NCI-H1694 (cell line): Measurements from ENCODE around the gene WDR20.

ENCODE experiments used
- DNase-seq: peaks from one replicate; lab custom pipeline; 2025; lab: John Stamatoyannopoulos, UW

The WDR20 gene

DNA sequence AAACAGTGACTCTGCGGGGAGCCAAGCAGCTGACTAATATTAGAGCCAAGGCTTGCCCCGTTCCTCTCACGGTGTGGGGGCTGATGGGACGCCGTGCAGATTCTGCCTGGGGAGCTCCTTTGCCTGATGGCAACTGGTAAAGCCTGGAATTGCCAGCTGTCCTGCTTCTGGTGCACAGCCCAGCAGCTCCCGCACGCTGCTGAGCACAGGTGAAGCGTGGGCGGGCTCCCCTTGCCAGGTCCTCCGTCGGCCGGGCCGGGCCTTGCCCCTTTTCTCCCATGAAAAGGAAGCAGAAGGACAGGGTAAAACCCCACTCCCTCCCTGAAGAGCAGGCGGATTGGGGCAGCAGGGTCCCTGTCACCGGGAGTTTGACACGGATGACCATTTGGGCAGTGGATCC is 79.0 kb downstream of the WDR20 start:
- no peak for DNase-seq

DNA sequence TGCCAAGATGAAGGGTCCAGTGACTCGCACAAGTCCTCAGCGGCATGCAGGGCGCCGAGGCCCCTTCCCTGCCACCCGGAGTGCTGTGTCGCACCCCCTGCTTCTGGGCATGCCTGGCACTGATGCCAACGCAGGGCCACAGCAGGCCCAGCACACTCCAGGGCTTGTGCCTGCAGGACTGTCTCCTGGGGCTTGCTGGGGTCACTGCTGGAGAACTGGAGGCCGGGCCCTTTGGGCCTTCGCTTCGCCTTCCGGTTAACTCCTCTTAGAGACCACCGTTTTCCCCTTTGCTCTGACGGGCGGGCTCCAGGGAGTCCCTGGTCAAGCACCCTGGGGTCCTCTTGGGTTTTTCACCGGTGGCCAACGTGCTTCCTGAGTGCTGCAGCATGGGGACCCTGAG is 79.6 kb downstream of the WDR20 start:
- no peak for DNase-seq

- DNase-seq, result no peak
Measured at GRCh38 chr14:102220031-102220430, 80.3 kb downstream of the WDR20 start.

DNA sequence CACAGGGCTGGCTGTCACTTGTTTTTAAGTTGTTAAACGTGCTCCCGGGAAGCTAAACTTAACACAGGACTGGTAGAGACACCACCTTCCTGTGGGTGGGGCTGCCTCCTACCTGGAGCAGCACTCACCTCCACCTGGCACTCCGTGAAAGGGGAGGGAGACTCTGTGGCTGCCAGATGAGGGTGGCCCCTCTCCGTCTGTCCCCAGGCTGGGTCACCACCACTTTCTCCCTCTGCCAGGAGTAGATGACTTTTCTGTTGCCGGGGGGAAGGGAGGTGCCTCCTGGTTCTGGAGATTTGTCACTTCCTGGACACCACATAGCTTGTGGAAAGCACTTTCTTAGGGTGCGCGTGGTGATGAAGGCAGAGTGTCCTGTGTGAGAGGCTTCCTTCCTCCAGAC is 81.3 kb downstream of the WDR20 start:
- DNase-seq, result no peak

DNA sequence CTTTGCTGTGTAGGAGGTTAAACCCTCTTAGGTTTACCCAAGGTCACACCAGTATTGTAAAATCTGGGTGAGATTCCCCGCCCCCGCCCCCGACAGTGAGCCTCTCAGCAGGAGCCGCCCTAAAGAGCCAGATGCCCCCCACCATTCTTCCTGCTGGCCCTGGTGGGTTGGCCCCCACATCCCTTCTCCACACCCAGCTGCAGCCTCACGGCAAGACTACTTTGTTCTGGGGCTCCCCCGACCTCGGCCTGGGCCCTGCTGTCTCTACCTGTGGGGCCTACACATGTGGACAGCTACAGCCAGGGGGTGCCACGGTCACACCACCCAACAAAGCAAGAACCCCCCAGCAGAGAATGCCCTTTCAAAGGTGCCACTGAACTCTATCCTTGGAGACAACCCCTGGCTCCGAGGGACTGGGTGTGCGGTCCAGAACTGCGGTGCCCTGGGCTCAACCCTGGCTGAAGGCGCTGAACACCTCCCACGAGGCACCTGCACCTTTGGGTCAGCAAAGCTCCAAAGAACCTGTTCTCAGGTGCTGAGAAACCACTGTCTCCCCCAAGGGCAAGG is 82.4 kb downstream of the WDR20 start:
- DNase-seq, result no peak

GRCh38 chr14:102222751-102223150 is 83.1 kb downstream of the WDR20 start:
- DNase-seq, result no peak

DNA sequence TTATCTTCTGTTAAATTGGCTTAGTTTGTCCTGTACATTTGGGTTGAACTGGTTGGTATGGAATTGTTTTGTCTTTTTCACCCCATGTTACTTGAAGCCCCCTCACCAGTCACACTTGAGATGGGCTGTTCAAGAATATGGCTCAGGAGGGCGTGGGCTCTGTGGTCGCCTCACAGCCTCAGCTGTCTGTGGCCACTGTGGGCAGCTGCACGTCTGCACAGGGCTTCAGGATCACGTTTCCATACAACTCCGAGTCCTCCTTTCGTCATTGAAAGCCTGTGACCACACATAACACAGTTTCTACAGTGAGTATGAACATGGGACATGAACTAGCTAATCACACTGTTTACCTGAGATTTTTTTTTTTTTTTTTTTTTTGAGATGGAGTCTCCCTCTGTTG is 84.0 kb downstream of the WDR20 start:
- no peak for DNase-seq

DNA sequence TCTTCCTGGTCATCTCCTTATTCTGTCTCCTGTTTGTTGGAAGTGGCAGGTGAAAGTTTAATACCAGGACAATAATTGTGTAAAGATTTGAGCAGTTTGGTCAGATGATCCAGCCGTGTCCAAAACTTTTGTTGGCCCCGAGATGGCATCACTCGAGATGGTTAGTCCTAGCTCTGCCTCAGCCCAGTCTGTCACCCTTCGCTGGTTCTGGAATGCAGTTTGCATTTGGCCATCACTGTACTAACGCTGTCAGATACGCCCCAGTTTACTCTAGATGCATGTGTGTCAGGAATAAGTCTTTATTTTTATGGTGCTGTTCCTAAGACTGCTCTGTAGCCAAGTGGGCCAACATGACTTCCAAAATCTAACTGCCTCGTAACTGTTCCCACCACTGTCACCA is 85.7 kb downstream of the WDR20 start:
- DNase-seq, result no peak

- no peak for DNase-seq
Measured at GRCh38 chr14:102225936-102226335, 86.2 kb downstream of the WDR20 start.

- DNase-seq, result no peak
Measured at GRCh38 chr14:102226356-102227125, 86.8 kb downstream of the WDR20 start.

DNA sequence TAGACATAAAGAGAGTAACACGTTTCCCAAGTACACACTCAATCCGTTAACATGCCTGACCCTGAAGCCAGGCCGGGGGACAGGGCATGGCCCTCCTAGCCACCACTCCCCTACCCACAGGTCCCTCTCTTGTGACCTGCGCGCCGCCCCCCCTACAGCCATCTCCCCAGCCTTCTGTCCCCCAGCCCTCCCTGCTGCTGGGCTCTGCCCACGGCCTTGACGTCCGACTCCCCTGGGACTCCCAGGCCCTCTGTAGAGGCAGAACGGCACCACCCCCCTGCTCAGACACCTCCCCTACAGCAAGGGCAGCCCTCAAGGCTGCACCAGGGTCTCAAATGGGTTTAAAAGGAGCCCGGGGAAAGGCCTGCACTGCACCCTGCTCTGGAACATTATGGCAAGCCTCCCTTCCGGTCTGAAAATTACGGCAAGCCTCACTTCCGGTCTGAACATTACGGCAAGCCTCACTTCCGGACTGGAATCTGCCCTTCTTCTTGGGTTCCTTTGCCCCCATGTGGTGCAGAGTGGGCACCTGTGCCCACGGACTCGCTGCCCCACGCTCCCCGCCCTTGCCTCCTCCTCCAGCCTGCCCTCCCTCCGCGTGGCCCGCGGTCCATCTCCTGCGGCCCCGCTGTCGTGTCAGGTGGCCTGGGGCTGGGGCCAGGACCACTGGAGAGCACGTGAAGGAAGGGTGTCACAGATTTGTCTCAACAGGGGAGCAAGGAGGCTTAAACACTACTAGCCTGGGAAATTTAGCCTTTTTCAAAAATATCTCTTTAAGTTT is 87.7 kb downstream of the WDR20 start:
- no peak for DNase-seq

DNA sequence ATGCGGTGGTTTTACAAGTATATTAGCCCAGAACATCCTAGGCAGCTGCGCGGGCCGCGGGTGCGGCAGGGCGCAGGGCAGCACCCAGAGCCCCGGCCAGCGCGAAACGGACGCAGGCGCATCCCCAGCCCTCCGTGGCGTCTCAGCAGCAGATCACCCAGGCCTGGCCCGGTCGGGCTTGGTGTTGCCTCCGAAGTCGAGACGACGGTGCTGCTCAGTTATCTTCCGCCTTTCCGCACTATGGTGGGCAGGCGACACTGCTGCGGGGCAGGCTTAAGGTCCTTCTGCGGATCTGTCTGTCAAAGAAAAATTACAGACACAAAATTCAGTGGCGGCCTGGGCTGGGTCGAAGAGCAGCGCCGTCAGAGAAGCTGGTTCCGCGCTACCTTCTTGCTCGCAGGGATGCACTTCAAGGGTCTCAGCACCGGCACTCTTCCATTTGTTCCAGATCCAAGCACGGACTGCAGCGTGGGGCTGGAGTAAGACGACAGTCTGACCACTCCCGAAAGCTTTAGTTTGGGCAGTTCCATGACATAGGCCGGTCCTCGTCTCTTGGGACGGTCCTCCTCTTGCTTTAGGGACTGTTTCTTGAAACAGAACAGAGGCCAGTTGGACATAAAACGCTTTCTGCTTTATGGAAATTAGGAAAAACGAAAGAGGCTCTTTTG is 89.5 kb downstream of the WDR20 start:
- no peak for DNase-seq

DNA sequence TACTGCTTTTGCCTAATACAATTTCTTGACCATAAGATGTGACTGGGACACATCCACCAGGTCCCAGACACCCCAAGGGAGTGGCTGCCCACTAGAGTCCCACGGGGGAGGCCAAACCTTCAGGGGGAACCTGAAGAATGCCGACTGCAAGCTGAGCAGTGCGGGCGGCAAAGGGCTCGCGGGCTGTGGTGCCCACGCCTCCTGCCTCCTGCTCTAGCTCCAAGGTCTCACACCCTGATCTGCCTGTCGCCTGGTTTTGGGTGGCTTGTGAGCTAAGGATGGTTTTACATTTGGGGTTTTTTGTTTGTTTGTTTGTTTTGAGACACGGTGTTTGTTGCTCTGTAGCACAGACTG is 90.0 kb downstream of the WDR20 start:
- DNase-seq, result no peak

DNA sequence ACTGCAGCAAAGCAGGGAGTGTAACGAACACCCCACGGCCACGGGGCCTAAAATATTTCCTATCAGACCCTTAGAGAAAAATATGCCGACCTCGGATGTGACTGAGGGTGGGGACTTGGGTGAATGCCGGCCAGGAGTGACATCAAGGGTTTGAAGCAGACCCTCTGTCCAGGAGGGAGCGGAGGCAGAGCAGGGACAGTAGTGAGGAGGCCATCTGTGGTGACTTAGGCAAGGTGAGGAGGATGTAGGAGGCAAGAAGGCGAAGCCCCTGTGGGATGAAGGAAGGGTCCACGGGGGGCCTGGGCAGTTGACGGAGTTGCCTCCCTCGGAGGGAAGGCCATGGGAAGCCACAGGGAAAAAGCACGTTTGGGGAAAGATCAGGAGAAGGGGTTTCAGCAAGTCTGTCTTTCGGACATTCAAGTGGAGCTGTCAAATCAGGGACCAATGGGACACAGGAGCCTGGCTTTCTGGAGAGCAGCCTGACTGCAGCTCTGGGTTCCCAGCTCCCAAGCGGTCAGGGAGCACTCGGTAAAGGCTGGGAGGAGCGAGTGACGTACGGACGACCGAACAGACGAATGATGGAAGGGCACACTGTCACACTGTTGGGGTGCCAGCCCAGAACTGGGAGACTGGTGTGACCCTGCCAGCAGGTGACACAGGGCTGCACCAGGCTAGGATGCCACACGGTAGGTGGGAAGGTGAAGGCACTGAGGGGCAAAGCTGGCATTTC is 90.9 kb downstream of the WDR20 start:
- DNase-seq, result no peak

DNA sequence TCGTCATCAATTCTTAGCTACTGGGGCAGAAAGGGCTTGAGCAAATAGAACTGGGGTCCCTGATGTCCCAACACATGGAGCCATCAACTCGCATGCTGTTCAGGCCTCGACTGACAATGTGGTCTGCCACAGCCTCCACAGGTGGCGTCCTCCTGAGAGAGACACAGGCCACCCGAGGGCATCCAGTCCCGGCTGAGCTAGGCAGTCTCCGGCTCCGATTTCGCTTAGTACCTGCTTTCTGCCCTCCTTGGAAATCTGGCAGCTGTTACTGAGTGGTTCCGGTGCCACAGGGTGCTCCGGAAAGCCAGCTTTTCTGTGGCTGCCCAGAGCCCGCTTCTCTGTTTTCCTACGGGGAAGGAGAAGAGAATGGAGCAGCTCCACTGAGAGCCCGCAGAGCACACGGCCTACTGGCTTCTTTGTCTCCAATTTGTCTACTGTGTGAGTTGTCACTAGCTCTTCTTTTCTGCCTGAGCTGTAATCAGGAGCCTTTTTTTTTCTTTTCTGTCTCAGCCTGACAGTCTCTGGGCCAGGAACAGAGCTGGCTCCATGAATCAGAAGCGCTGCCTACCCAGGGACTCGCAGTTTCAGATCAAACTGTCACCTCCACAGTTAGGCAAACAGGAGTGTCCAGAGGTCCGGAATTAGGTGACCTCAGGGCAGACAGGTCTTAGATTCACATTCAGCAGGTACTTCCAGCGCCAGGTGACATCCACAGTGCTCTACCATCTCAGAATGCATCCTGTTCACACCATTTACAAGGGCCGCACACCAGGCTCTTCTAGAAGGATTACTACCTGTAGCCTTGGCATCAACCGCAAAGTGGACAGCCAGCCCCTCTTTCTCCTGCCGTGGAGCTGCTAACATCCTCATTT is 92.0 kb downstream of the WDR20 start:
- DNase-seq, result no peak

DNA sequence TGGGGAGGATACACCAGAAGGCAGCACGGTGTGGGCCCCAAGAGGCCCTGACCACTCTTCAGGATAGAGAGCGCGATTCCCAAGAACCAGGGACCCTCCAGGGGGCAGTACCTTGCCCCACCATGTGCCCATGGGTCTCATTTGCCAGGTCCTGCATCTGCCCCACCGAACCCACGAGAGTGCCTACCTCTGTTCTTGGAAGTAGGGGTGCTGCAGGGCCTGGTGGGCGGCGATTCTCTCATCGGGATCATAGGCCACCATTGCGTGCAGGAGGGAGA is 92.6 kb downstream of the WDR20 start:
- no peak for DNase-seq

DNA sequence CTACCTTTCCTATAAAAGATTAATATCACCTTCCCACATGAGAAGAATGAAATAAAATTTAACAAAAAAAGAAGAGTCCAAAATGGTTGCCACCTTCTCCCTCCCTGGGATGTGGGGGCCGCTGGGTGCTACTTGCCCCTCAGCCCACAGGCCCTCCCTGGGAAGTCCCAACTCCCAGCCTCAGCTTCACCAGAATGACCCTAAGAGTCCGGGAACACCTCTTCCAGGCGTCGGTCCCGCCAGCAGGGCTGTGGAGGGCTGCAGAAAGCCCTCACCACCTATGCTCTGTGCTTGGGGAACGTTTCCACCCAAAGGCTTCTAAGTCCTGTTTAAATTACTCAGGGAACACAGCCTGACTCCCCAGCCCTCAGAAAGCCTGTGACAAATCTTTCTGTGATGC is 93.4 kb downstream of the WDR20 start:
- DNase-seq, result no peak

DNA sequence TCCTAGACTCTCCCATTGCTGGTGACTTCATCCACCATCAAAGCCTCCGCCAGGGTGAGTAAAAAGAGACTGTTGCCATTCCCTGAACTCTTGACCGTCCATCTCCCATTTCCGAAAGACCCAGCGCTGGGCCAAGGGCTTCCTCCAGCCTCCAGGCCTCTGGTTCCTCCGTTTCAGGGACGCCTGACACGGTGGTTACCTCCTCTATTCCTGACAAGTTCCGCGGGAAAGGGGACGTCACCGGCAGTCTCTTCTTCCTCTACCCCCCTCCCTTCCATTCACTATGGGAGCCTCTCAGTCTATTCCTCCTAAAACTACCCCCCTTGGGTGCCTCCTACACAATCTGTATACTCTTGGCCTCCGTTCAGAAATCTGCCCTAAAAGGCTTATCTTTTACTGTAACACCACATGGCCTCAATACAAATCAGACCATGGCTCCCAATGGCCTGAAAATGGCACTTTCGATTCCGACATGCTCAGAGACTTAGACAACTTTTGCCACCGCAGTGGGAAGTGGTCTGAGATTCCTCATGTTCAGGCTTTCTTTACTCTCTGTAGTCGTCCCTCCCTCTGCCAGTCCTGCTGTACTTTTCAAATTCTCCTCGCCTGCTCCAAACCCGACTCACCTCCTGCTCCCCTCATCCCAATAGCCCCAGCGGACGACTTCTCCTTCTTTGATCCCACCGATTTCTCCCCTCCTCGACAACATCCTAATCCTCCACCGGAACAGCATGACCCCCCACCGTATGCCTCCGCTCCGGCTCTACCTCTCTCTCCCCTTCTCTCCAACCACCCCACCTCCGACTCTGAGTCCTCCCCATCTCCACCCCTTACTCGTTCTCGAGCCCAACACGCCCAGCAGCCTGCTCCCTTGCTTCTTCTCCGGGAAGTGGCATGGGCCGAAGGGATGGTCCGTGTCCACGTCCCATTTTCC is 94.9 kb downstream of the WDR20 start:
- peak; percentile 70 for DNase-seq

- peak; percentile 96 for DNase-seq
Measured at GRCh38 chr14:102235275-102235897, 95.7 kb downstream of the WDR20 start.

DNA sequence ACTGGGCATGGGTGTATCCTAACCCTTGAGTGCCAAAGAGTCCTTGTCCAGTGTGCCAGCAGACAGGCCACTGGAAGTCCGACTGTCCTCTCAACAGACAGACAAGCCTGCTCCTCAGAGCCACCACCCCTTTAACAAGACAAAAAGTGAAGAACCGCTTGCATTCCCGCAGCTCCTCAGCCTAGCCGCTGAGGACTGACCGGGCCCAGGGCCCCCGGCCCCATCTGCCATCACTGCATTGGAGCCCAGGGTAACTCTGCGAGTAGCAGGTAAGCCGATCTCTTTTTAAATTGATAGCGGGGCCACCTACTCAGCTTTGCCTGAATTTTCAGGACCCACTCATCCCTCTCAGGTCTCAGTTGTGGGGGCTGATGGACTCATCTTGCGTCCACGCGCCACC is 96.3 kb downstream of the WDR20 start:
- DNase-seq, result no peak
